UCSD-AML1 (cell line): ENCODE measurements around the gene TRERF1.
"Not testable (repeated sequence)": the region's sequence is repeated elsewhere in the genome, so short reads cannot be mapped to it uniquely, and the experiment has no call there.

Experiments
- DNase-seq: peaks from one replicate; lab custom pipeline; 2025; ENCODE audit not compliant: unreplicated experiment; lab: John Stamatoyannopoulos, UW

The TRERF1 gene

GRCh38 chr6:42451333-42452170 is at the start of gene TRERF1:
TSS of gene TRERF1 (minus strand) at chr6:42451926. CDS start at chr6:42269590, 182,336 bp downstream.
- DNase-seq, result peak; percentile 81

GRCh38 chr6:42498473-42499128 is 46.9 kb upstream of the TRERF1 start:
- DNase-seq, result no peak

- DNase-seq, result no peak
These were observed 42.3 kb upstream of the TRERF1 start for GRCh38 chr6:42493914-42494539.

- no peak for DNase-seq
These were observed 36.4 kb upstream of the TRERF1 start for GRCh38 chr6:42488129-42488528.

GRCh38 chr6:42484261-42484660 is 32.5 kb upstream of the TRERF1 start:
- no peak for DNase-seq

GRCh38 chr6:42482174-42482573 is 30.4 kb upstream of the TRERF1 start:
- DNase-seq, result no peak

GRCh38 chr6:42471714-42472113 is 20.0 kb upstream of the TRERF1 start:
- no peak for DNase-seq

GRCh38 chr6:42471142-42471541 is 19.4 kb upstream of the TRERF1 start:
- DNase-seq, result no peak

- no peak for DNase-seq
These were observed 16.5 kb upstream of the TRERF1 start for GRCh38 chr6:42468273-42468672.

- DNase-seq, result no peak
These were observed 15.9 kb upstream of the TRERF1 start for GRCh38 chr6:42467651-42468050.

GRCh38 chr6:42466470-42466869 is 14.7 kb upstream of the TRERF1 start:
- DNase-seq, result not testable (repeated sequence)

- no peak for DNase-seq
These were observed 10.8 kb upstream of the TRERF1 start for GRCh38 chr6:42462474-42462972.

- DNase-seq, result no peak
These were observed 9.2 kb upstream of the TRERF1 start for GRCh38 chr6:42460883-42461282.

GRCh38 chr6:42459888-42460287 is 8.2 kb upstream of the TRERF1 start:
- no peak for DNase-seq

GRCh38 chr6:42454428-42454791 is 2.7 kb upstream of the TRERF1 start:
- no peak for DNase-seq

GRCh38 chr6:42453654-42454427 is 2.1 kb upstream of the TRERF1 start:
- no peak for DNase-seq

- peak; percentile 82 for DNase-seq
These were observed 1.4 kb upstream of the TRERF1 start for GRCh38 chr6:42453031-42453653.

GRCh38 chr6:42452171-42453030 is 675 bp upstream of the TRERF1 start:
- DNase-seq, result peak; percentile 71

GRCh38 chr6:42450477-42451332 is 1.0 kb downstream of the TRERF1 start:
- no peak for DNase-seq
